ENCODE measurements around the gene SP3.

The SP3 gene

DNA sequence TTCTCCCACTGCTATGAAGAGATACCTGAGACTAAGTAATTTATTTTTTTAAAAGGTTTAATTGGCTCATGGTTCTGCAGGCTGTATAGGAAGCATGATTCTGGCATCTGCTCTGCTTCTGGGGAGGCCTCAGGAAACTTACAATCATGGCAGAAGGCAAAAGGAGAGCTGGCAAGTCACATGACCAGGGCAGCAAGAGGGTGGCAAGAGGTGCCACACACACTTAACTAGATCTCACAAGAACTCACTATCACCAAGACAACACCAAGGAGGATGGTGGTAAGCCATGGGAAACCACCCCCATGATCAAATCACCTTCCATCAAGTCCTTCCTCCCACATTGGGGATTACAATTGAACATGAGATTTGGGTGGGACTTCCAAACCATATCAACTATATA is 38.3 kb downstream of the SP3 start:
- peaks cover 4% of the 10 kb centered on the region for H3K4me1 ChIP-seq (ENCODE audit: control insufficient read depth, insufficient read depth, low read length)
- H3K9ac ChIP-seq (ENCODE audit: low read length) = no peak overlapping the region

DNA sequence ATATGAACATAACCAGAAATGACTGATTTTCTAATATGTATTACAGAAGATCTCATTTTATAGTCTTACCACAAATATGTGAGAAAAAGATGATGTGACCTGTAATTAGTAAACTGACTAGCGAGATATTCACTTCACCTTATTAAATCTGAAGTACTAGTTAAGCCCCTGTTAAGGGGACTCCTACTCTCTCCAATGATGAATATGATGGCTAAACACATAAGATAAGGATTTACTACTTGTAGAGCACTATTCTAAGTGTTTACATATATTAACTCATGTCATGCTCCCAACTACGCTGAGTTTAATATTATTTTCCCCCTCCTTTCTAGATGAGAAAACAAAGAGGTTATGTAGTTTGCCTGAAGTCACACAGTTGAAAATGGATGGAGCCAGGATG is 40.9 kb downstream of the SP3 start:
- no peak overlapping the region for H3K4me3 ChIP-seq (ENCODE audit: low read length)
- peaks cover 4% of the 10 kb centered on the region for H3K4me1 ChIP-seq (ENCODE audit: control insufficient read depth, insufficient read depth, low read length)
- H3K36me3 ChIP-seq (ENCODE audit: control insufficient read depth, insufficient read depth, low read length) = no peaks in the 10 kb centered on the region
- H3K9ac ChIP-seq (ENCODE audit: low read length) = no peak overlapping the region
- H3K9me3 ChIP-seq (ENCODE audit: control insufficient read depth, low read length) = no peaks in the 10 kb centered on the region
- H3K27me3 ChIP-seq (ENCODE audit: control insufficient read depth, insufficient read depth, low read length) = no peaks in the 10 kb centered on the region

More for the DNA sequence above, 38.3 kb downstream of the SP3 start:
- no peaks in the 10 kb centered on the region for H3K36me3 ChIP-seq (ENCODE audit: control insufficient read depth, insufficient read depth, low read length)
- no peaks in the 10 kb centered on the region for H3K27me3 ChIP-seq (ENCODE audit: control insufficient read depth, insufficient read depth, low read length)
- H3K9me3 ChIP-seq (ENCODE audit: control insufficient read depth, low read length) = no peaks in the 10 kb centered on the region
- H3K4me3 ChIP-seq (ENCODE audit: low read length) = no peak overlapping the region

DNA sequence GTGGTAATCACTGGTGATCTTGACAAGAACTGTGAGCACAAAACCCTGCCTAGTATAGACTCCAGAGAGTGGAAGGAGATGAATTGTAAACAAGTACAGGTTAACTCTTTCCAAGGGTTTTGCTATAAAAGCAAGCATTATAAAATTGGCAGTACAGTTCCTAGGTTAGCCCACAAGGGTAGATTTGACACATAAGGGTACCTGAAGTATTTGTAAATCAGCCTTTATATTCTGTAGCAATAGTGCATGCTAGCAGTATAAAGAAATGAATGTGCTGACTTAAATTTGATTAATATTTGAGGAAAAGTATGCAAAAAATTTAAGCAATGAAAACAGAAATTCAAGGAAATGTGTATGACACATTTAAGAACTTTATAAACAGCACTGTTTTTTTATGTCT is 42.4 kb downstream of the SP3 start:
- Histone ChIP-seq H3K4me3 (ENCODE audit: low read length) (no peak overlapping the region), H3K36me3 (ENCODE audit: control insufficient read depth, insufficient read depth, low read length) (no peaks in the 10 kb centered on the region), H3K4me1 (ENCODE audit: control insufficient read depth, insufficient read depth, low read length) (peaks cover 4% of the 10 kb centered on the region), H3K9ac (ENCODE audit: low read length) (no peak overlapping the region), H3K9me3 (ENCODE audit: control insufficient read depth, low read length) (no peaks in the 10 kb centered on the region), H3K27me3 (ENCODE audit: control insufficient read depth, insufficient read depth, low read length) (no peaks in the 10 kb centered on the region)

DNA sequence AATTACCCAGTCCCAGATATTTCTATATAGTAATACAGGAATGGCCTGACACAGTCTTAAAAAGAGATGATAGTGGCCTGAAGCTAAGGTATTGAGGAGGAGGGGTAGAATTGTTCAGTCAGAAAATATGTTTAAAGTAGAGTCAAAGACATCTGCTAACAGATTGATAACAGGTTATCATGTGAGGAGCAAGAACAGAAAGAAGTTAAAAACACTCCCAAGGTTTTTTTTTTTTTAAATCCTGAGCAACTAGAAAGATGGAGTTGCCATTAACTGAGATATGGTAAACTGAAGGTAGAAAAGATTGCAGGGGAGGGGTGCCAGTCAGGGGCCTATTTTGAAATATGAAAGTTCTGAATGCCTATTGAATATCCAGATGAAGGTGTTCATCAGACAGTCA is 43.1 kb downstream of the SP3 start:
- Histone ChIP-seq H3K27me3 (ENCODE audit: control insufficient read depth, insufficient read depth, low read length) (no peaks in the 10 kb centered on the region), H3K9ac (ENCODE audit: low read length) (no peak overlapping the region), H3K4me3 (ENCODE audit: low read length) (no peak overlapping the region), H3K4me1 (ENCODE audit: control insufficient read depth, insufficient read depth, low read length) (peaks cover 4% of the 10 kb centered on the region), H3K9me3 (ENCODE audit: control insufficient read depth, low read length) (no peaks in the 10 kb centered on the region), H3K36me3 (ENCODE audit: control insufficient read depth, insufficient read depth, low read length) (no peaks in the 10 kb centered on the region)

DNA sequence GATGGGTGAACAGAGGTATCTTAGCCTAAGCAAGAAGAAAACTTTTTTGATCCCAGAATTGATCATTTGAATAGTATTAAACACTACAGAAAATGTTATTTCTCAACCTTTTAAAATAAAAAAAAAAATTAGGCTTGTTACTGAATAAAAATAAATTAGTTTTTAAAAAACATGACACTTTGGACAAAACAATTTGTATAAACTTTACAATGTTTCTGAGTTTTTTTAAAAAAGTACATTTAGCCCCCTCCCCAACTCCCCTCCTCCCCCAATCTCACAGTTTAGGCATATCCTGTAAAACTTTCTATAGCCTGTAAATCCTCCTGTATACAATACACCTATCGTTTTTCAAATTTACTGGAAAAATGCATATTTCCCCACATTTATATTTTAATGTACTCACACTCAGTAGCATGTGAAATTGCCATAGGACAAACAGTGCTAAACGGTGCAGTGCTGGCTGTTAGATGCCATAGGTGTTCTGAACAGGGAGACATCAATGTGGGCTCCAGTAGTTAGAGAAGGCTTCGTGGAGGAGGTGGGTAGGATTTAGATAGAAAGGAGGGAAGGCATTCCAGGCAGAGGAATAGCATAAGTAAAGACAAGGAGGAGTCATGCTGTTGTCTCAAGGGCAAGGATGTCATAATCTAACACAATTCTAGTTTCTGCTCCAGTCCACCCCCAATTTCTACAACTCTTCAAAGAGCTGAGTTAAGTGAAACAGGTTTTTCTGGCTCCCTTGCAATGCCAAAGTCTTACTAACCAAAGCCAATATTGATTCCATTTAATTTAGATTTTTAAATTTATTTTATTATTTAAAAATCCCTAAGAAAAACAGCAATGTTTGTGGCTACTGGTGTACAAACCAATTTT is 50.9 kb downstream of the SP3 start:
- Histone ChIP-seq H3K27me3 (ENCODE audit: control insufficient read depth, insufficient read depth, low read length) (no peaks in the 10 kb centered on the region), H3K9me3 (ENCODE audit: control insufficient read depth, low read length) (no peaks in the 10 kb centered on the region), H3K9ac (ENCODE audit: low read length) (no peak overlapping the region), H3K4me3 (ENCODE audit: low read length) (no peak overlapping the region), H3K4me1 (ENCODE audit: control insufficient read depth, insufficient read depth, low read length) (no peaks in the 10 kb centered on the region), H3K36me3 (ENCODE audit: control insufficient read depth, insufficient read depth, low read length) (no peaks in the 10 kb centered on the region)

DNA sequence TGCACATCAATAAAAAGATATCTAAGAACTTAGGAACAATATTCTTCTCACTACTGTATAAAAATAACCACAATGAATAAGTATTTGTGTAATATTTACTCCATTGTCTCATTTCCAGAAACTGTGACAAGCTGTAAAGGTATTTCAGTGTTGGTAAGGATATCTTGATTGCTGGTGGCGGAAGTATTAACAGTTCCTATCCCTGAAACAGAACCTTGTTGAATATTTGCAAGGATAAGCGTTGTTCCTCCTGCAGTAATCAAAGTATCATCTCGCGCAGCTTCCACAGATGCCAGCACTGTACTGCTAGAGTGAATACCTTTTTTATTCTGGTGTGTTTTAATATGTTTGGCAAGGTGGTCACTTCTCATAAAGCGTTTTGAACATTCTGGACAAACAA is 55.3 kb downstream of the SP3 start:
- Histone ChIP-seq H3K36me3 (ENCODE audit: control insufficient read depth, insufficient read depth, low read length) (no peaks in the 10 kb centered on the region), H3K9ac (ENCODE audit: low read length) (no peak overlapping the region)

DNA sequence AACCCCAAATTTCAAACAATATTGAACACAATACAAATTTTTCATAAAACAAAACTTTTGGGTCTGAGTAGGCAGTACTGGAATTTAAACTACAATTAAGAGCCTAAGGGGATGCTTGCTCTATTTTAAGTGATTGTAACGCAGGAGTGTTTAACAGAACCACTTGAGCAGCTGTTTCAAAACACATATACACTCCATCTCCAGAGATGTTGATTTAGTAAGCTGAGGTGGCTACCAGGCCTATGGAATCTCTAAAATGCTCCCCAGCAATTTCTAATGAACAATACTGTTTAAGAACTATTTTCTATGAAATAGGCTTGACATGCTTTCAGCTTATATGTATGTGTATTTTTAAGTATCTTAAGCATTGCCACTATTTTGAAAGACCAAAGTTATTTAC is 58.5 kb downstream of the SP3 start:
- Histone ChIP-seq H3K27me3 (ENCODE audit: control insufficient read depth, insufficient read depth, low read length) (no peaks in the 10 kb centered on the region), H3K9ac (ENCODE audit: low read length) (no peak overlapping the region), H3K4me1 (ENCODE audit: control insufficient read depth, insufficient read depth, low read length) (no peaks in the 10 kb centered on the region), H3K36me3 (ENCODE audit: control insufficient read depth, insufficient read depth, low read length) (no peaks in the 10 kb centered on the region), H3K4me3 (ENCODE audit: low read length) (no peak overlapping the region), H3K9me3 (ENCODE audit: control insufficient read depth, low read length) (no peaks in the 10 kb centered on the region)

More for the DNA sequence above, 55.3 kb downstream of the SP3 start:
- Histone ChIP-seq H3K27me3 (ENCODE audit: control insufficient read depth, insufficient read depth, low read length) (no peaks in the 10 kb centered on the region), H3K9me3 (ENCODE audit: control insufficient read depth, low read length) (no peaks in the 10 kb centered on the region), H3K4me3 (ENCODE audit: low read length) (no peak overlapping the region), H3K4me1 (ENCODE audit: control insufficient read depth, insufficient read depth, low read length) (no peaks in the 10 kb centered on the region)

DNA sequence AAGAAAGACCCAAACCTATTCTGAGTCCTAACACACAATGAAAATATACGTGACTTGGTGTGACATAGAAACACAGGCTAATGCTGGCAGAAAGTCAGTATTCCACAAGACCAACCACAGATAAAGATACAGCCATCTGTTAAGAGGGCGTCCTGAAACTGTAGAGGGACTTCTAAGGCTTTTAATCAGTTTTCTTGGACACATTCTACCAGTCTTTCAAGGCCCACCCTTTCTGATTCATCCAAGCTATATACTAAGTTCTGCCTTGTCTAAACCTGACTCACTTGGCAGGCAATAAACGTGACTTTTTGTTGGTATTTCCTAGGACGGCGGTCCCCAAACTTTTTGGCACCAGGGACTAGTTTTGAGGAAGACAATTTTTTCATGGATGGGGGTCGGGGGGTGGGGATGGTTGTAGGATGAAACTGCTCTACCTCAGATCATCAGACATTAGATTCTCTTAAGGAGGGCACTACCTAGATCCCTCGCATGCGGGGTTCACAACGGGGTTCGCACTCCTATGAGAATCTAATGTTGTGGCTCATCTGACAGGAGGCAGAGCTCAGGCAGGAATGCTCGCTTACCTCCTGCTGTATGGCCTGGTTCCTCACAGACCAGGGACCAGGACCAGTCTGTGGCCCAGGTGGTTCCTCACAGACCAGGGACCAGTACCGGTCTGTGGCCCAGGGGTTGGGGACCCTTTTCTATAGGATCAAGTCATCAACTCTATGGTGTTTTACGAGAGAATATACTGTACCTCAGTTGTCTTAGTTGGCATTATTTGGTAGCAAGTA is 61.4 kb downstream of the SP3 start:
- H3K36me3 ChIP-seq (ENCODE audit: control insufficient read depth, insufficient read depth, low read length) = no peaks in the 10 kb centered on the region

DNA sequence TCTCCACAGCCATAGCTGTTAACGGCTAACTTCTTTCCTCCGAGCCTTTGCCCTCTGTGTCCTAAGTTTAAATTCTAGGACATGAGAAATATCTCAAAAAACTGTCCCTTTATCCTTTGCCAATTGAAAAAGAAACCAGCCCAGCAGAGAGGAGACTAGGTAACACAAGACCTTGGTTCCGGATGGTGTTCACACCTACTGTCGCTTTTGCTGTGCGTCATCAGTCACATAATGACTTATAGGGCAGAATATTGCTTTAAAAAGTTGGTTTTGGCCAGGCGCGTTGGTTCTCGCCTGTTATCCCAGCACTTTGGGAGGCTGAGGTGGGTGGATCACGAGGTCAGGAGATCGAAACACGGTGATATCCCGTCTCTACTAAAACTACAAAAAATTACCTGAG is 66.2 kb downstream of the SP3 start:
- no peaks in the 10 kb centered on the region for H3K27me3 ChIP-seq (ENCODE audit: control insufficient read depth, insufficient read depth, low read length)

More for the DNA sequence above, 61.4 kb downstream of the SP3 start:
- H3K27me3 ChIP-seq (ENCODE audit: control insufficient read depth, insufficient read depth, low read length) = no peaks in the 10 kb centered on the region
- H3K4me3 ChIP-seq (ENCODE audit: low read length) = no peak overlapping the region
- no peak overlapping the region for H3K9ac ChIP-seq (ENCODE audit: low read length)
- H3K9me3 ChIP-seq (ENCODE audit: control insufficient read depth, low read length) = no peaks in the 10 kb centered on the region
- H3K4me1 ChIP-seq (ENCODE audit: control insufficient read depth, insufficient read depth, low read length) = no peaks in the 10 kb centered on the region

DNA sequence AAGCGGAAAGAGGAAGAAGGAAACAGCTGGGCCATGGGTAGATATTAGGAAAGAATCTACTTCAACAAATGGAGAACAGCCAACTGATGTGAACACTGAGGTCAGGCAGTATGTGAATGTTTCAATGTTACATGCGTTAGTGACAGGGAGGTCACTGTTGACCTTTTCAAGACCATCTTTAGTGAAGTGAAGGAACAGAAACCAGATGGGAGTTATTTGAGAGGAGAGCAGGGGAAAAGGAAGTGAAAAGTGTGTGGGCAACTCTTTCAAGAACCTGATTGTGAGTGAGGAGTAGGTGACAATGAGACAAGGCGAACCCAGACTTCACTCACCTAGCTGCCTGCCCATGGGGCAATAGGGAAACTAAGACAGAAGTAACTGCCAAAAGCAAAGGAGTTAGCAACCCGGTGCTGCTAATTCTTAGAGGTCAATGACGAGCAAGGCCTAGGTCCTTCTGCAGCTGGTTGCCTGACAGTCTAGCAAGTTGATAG is 67.0 kb downstream of the SP3 start:
- H3K9me3 ChIP-seq (ENCODE audit: control insufficient read depth, low read length) = no peaks in the 10 kb centered on the region
- H3K36me3 ChIP-seq (ENCODE audit: control insufficient read depth, insufficient read depth, low read length) = no peaks in the 10 kb centered on the region
- H3K4me3 ChIP-seq (ENCODE audit: low read length) = no peak overlapping the region
- no peaks in the 10 kb centered on the region for H3K4me1 ChIP-seq (ENCODE audit: control insufficient read depth, insufficient read depth, low read length)
- H3K9ac ChIP-seq (ENCODE audit: low read length) = no peak overlapping the region
- no peaks in the 10 kb centered on the region for H3K27me3 ChIP-seq (ENCODE audit: control insufficient read depth, insufficient read depth, low read length)

More for the DNA sequence above, 66.2 kb downstream of the SP3 start:
- H3K4me3 ChIP-seq (ENCODE audit: low read length) = no peak overlapping the region
- H3K9me3 ChIP-seq (ENCODE audit: control insufficient read depth, low read length) = no peaks in the 10 kb centered on the region
- H3K9ac ChIP-seq (ENCODE audit: low read length) = no peak overlapping the region
- H3K4me1 ChIP-seq (ENCODE audit: control insufficient read depth, insufficient read depth, low read length) = no peaks in the 10 kb centered on the region
- no peaks in the 10 kb centered on the region for H3K36me3 ChIP-seq (ENCODE audit: control insufficient read depth, insufficient read depth, low read length)

DNA sequence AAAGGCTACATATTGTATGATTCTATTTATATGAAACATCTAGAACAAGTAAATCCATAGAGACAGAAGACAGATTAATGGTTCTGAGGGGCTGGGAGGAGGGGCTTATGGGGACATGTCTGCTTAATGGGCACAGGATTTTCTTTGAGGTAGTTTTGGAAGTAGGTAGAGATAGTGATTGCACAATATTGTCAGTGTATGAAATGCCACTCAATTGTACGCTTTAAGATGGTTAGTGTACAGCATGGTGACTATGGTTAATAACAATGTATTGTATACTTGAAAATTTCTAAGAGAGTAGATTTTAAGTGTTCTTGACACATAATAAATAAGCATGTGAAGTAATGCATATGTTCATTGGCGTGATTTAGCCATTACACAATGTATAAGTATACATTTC is 68.4 kb downstream of the SP3 start:
- Histone ChIP-seq H3K36me3 (ENCODE audit: control insufficient read depth, insufficient read depth, low read length) (no peaks in the 10 kb centered on the region), H3K9ac (ENCODE audit: low read length) (no peak overlapping the region), H3K4me1 (ENCODE audit: control insufficient read depth, insufficient read depth, low read length) (no peaks in the 10 kb centered on the region), H3K27me3 (ENCODE audit: control insufficient read depth, insufficient read depth, low read length) (no peaks in the 10 kb centered on the region), H3K9me3 (ENCODE audit: control insufficient read depth, low read length) (no peaks in the 10 kb centered on the region), H3K4me3 (ENCODE audit: low read length) (no peak overlapping the region)

DNA sequence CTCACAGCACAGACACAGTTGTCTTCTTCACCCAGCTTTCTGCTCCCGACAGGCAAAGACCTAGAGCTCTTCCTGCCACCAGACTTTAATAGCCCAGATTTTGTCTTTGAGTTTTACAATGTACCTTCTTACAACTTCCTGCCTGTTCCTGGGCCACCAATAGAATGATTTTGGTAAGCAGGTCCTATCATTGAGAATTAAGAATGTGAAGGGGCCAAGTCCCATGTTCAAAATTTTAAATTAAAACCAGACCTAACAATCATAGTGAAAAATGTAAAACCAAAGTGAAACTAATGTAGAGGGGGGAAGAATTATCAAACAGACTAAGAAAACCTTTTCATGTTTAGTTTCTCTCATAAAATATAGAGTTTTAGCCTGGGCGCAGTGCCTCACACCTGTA is 72.8 kb downstream of the SP3 start:
- H3K4me1 ChIP-seq (ENCODE audit: control insufficient read depth, insufficient read depth, low read length) = no peaks in the 10 kb centered on the region
- H3K4me3 ChIP-seq (ENCODE audit: low read length) = no peak overlapping the region
- no peaks in the 10 kb centered on the region for H3K9me3 ChIP-seq (ENCODE audit: control insufficient read depth, low read length)
- no peak overlapping the region for H3K9ac ChIP-seq (ENCODE audit: low read length)
- H3K36me3 ChIP-seq (ENCODE audit: control insufficient read depth, insufficient read depth, low read length) = no peaks in the 10 kb centered on the region
- no peaks in the 10 kb centered on the region for H3K27me3 ChIP-seq (ENCODE audit: control insufficient read depth, insufficient read depth, low read length)
